ENCODE measurements around the gene SSH2.
"Not testable (repeated sequence)": the region's sequence is repeated elsewhere in the genome, so short reads cannot be mapped to it uniquely, and the experiment has no call there.

The SSH2 gene

DNA sequence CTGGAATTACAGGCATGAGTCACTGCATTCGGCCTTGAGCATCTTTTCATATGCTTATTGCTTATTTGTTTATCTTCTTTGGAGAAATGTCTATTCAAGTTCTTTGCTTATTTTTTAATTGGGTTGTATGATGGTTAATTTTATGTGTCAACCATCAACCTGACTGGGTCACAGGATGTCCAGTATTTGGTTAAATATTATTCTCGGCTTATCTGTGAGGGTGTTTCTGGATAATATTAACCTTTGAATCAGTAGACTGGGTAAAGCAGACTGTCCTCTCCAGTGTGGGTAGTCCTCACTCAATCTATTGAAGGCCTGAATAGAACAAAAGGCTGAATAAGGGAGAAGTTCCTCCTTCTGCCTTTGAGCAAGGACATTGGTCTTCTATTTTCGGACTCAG is 142.0 kb downstream of the SSH2 start:
- no peaks in the 10 kb centered on the region for H3K27me3 ChIP-seq (ENCODE audit: control insufficient read depth, insufficient read depth, low read length)
- no peaks in the 10 kb centered on the region for H3K9me3 ChIP-seq (ENCODE audit: control insufficient read depth, insufficient read depth, low read length)
- H3K4me1 ChIP-seq (ENCODE audit: control insufficient read depth, insufficient read depth, low read length): peaks cover 8% of the 10 kb centered on the region
- no peak overlapping the region for H3K4me3 ChIP-seq (ENCODE audit: low read depth, low read length)
- H3K36me3 ChIP-seq (ENCODE audit: control insufficient read depth, insufficient read depth, low read length): no peaks in the 10 kb centered on the region
- H3K9ac ChIP-seq (ENCODE audit: low read depth, low read length): no peak overlapping the region

DNA sequence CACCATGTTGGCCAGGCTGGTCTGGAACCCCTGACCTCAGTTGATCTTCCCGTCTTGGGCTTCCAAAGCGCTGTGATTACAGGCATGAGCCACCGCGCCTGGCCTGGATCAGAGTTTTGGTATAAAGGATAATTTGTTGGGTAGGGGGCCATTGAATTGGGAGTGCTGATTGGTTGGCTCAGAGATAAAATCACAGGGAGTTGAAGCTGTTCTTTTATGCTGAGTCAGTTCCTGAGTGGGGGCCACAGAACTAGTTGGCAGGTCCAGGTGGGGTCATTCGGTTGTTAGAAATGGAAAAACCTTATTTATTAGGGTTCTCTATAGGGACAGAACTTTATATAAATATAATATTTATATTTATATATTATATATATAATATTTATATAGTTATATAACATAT is 147.1 kb downstream of the SSH2 start:
- H3K9ac ChIP-seq (ENCODE audit: low read depth, low read length): no peak overlapping the region
- peaks cover 2% of the 10 kb centered on the region for H3K4me1 ChIP-seq (ENCODE audit: control insufficient read depth, insufficient read depth, low read length)
- H3K9me3 ChIP-seq (ENCODE audit: control insufficient read depth, insufficient read depth, low read length): no peaks in the 10 kb centered on the region
- no peaks in the 10 kb centered on the region for H3K27me3 ChIP-seq (ENCODE audit: control insufficient read depth, insufficient read depth, low read length)
- no peak overlapping the region for H3K4me3 ChIP-seq (ENCODE audit: low read depth, low read length)
- no peaks in the 10 kb centered on the region for H3K36me3 ChIP-seq (ENCODE audit: control insufficient read depth, insufficient read depth, low read length)

DNA sequence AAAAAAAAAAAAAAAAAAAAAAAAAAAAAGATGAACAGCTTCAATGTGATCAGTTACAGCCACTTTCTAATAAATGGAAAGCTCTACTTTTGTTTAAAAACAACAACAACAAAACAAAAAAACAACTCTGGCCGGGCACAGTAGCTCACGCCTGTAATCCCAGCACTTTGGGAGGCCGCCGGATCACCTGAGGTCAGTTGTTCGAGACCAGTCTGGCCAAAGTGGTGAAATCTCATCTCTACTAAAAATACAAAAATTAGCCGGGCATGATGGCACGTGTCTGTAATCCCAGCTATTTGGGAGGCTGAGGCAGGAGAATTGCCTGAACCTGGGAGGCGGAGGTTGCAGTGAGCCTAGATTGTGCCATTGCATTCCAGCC is 150.2 kb downstream of the SSH2 start:
- H3K4me3 ChIP-seq (ENCODE audit: low read depth, low read length); H3K4me1 ChIP-seq (ENCODE audit: control insufficient read depth, insufficient read depth, low read length); H3K9me3 ChIP-seq (ENCODE audit: control insufficient read depth, insufficient read depth, low read length); H3K9ac ChIP-seq (ENCODE audit: low read depth, low read length); H3K36me3 ChIP-seq (ENCODE audit: control insufficient read depth, insufficient read depth, low read length); H3K27me3 ChIP-seq (ENCODE audit: control insufficient read depth, insufficient read depth, low read length): not testable (repeated sequence)

DNA sequence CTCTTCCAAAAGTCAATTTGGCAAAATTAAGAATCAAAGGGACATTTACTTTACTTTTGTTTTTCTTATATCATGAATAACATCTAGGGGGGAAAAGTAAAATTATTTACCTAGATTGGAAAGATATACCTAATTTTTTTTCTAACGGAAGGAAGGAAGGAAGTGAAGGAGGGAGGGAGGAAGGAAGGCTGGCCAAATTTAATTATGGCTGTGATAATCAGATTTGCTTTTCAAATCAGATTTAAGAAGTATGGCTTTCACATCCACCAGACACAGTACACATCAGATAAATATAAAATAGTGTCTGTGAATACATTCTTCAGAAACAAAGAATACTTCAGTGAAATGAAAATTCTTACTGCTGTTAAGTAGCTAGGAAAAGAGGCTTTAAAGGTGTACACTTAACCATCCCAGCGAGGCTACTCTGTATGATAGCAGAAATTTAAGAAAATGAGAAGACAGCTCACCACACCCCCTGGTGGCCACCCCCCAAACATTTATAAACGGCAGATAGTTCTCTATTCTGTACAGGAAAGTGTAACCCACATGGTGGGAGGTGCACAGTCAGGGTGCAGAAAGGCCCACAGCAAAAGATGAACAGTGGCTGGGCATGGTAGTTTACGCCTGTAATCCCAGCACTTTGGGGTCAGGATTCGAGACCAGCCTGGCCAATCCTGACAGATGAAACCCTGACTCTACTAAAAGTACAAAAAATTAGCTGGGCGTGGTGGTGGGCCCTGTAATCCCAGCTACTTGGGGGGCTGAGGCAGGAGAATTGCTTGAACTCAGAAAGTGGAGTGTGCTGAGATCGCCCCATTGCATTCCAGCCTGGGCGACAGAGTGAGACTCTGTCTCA is 150.8 kb downstream of the SSH2 start:
- Histone ChIP-seq H3K4me3 (ENCODE audit: low read depth, low read length) (no peak overlapping the region), H3K9me3 (ENCODE audit: control insufficient read depth, insufficient read depth, low read length) (no peaks in the 10 kb centered on the region), H3K36me3 (ENCODE audit: control insufficient read depth, insufficient read depth, low read length) (no peaks in the 10 kb centered on the region), H3K4me1 (ENCODE audit: control insufficient read depth, insufficient read depth, low read length) (no peaks in the 10 kb centered on the region), H3K9ac (ENCODE audit: low read depth, low read length) (no peak overlapping the region), H3K27me3 (ENCODE audit: control insufficient read depth, insufficient read depth, low read length) (no peaks in the 10 kb centered on the region)

DNA sequence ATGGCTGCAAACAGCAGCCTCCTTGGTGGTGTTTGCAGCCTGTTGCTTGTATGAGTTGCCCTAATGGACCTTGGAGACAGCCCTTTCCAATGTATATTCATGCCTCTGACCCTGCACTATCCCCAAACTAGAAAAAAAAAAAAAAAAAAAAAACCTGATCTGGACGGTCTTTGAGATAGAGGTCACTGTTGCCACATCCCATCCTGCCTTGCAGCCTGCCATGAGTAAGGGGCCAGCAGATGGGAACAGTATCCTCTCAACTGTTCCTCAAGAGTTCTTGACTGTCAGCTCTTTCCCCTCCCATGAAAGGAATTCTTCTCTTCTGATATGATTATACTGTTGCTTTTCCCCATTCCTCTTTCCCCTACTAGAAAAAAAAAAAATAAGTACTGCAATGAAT is 152.4 kb downstream of the SSH2 start:
- no peaks in the 10 kb centered on the region for H3K36me3 ChIP-seq (ENCODE audit: control insufficient read depth, insufficient read depth, low read length)
- H3K9me3 ChIP-seq (ENCODE audit: control insufficient read depth, insufficient read depth, low read length): no peaks in the 10 kb centered on the region
- H3K27me3 ChIP-seq (ENCODE audit: control insufficient read depth, insufficient read depth, low read length): no peaks in the 10 kb centered on the region
- no peak overlapping the region for H3K4me3 ChIP-seq (ENCODE audit: low read depth, low read length)
- no peaks in the 10 kb centered on the region for H3K4me1 ChIP-seq (ENCODE audit: control insufficient read depth, insufficient read depth, low read length)
- H3K9ac ChIP-seq (ENCODE audit: low read depth, low read length): no peak overlapping the region

DNA sequence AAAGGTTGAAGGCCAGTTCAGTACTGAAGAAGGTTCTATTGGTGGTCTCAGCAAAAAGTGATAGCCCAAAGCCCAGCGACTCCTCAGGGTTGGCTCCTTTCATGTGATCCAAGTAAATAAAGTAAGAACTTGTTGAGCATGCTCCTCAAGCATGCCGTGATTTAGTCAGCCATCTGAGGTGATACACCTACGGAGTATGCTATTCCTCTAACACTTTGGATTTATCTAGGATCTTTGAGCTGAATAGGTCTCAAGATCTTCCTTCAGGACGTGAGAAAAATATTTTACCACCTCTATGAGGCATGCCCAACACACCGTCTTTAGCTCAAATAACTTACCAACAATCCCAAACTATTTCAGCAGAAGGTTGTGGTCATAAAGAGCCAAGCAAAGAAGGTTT is 154.0 kb downstream of the SSH2 start:
- H3K27me3 ChIP-seq (ENCODE audit: control insufficient read depth, insufficient read depth, low read length): no peaks in the 10 kb centered on the region
- H3K9ac ChIP-seq (ENCODE audit: low read depth, low read length): no peak overlapping the region
- no peaks in the 10 kb centered on the region for H3K36me3 ChIP-seq (ENCODE audit: control insufficient read depth, insufficient read depth, low read length)
- no peaks in the 10 kb centered on the region for H3K4me1 ChIP-seq (ENCODE audit: control insufficient read depth, insufficient read depth, low read length)
- no peak overlapping the region for H3K4me3 ChIP-seq (ENCODE audit: low read depth, low read length)
- H3K9me3 ChIP-seq (ENCODE audit: control insufficient read depth, insufficient read depth, low read length): no peaks in the 10 kb centered on the region

DNA sequence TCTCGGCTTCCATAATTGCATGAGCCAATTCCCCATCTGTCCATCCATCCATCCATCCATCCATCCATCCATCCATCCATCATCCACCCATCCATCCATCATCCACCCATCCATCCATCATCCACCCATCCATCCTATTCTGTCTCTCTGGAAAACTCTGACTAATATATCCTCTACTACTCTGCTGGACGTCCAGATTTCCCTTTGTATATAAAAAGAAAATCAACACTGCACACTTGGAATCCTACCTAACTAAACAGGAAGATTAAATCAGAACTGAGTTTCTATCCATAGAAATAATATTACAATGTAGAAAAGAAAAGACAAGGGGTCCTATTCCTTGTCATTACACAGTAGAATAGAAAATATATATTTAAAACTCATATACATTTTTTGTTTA is 157.0 kb downstream of the SSH2 start:
- H3K4me3 ChIP-seq (ENCODE audit: low read depth, low read length): no peak overlapping the region
- H3K9me3 ChIP-seq (ENCODE audit: control insufficient read depth, insufficient read depth, low read length): no peaks in the 10 kb centered on the region
- no peaks in the 10 kb centered on the region for H3K36me3 ChIP-seq (ENCODE audit: control insufficient read depth, insufficient read depth, low read length)
- H3K9ac ChIP-seq (ENCODE audit: low read depth, low read length): no peak overlapping the region
- no peaks in the 10 kb centered on the region for H3K27me3 ChIP-seq (ENCODE audit: control insufficient read depth, insufficient read depth, low read length)
- no peaks in the 10 kb centered on the region for H3K4me1 ChIP-seq (ENCODE audit: control insufficient read depth, insufficient read depth, low read length)

DNA sequence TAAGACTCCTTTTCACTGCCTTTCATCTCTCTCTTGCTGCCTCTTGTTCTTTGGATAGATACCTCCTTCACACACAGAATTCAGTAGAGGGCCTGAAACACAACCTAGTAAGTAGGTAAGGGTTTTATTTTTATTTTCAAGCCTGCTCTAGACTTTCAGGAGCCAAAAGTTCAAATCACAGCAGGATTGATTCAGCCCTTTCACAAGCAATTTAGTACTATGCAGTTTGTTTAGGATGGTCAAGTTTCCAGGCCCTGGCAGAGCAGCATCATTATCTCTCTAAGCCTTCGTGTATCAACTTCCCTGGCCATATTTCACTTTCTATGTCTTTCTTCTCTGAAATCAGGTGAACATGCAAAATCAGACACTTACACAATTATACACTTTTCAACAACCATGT is 158.5 kb downstream of the SSH2 start:
- Histone ChIP-seq H3K9ac (ENCODE audit: low read depth, low read length) (no peak overlapping the region), H3K4me3 (ENCODE audit: low read depth, low read length) (no peak overlapping the region), H3K4me1 (ENCODE audit: control insufficient read depth, insufficient read depth, low read length) (peaks cover 3% of the 10 kb centered on the region), H3K9me3 (ENCODE audit: control insufficient read depth, insufficient read depth, low read length) (no peaks in the 10 kb centered on the region), H3K27me3 (ENCODE audit: control insufficient read depth, insufficient read depth, low read length) (no peaks in the 10 kb centered on the region), H3K36me3 (ENCODE audit: control insufficient read depth, insufficient read depth, low read length) (no peaks in the 10 kb centered on the region)

DNA sequence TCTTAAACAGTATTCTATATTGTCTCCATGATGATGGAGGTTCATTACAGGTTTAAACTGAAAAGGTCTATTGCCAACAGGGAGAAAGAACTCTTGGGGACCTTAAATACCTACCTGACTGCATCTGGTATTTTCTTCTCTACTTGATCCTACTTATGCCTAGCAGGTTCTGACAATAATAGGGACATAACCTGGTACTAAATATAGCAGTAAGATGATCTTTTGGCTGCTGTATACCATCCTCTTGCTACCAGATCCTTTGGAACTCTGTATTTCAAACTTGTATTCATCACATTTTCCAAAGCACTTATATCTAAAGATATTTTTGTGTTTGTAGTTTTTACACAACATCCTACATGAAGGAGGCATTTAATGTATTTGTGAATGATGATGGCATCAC is 160.8 kb downstream of the SSH2 start:
- no peaks in the 10 kb centered on the region for H3K27me3 ChIP-seq (ENCODE audit: control insufficient read depth, insufficient read depth, low read length)
- H3K36me3 ChIP-seq (ENCODE audit: control insufficient read depth, insufficient read depth, low read length): no peaks in the 10 kb centered on the region
- no peaks in the 10 kb centered on the region for H3K9me3 ChIP-seq (ENCODE audit: control insufficient read depth, insufficient read depth, low read length)
- H3K9ac ChIP-seq (ENCODE audit: low read depth, low read length): no peak overlapping the region
- no peak overlapping the region for H3K4me3 ChIP-seq (ENCODE audit: low read depth, low read length)
- peaks cover 3% of the 10 kb centered on the region for H3K4me1 ChIP-seq (ENCODE audit: control insufficient read depth, insufficient read depth, low read length)

DNA sequence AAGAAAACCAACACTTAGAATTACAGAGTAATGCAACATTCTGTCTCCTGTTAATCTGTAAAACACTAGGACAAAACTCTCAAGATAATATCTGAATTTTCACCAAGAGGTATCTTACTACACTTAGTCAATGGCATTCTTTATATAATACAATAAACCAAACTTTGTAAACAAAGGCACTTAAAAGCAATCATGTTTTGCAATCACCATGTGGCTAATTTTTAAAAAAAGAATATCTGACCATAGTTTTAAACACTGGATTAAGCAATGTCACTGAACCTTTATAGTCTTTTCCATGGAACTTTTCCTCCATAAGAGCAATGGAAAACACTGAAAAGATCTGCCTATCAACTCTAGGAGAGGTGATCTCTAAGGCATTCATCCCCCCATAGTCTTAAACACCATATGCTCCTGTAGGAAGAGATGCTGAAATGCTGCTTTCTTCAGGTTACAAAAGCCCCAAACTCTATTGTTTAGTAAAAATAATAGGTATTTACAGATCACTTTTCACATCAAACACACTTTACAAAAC is 163.2 kb downstream of the SSH2 start:
- no peaks in the 10 kb centered on the region for H3K36me3 ChIP-seq (ENCODE audit: control insufficient read depth, insufficient read depth, low read length)
- H3K9me3 ChIP-seq (ENCODE audit: control insufficient read depth, insufficient read depth, low read length): no peaks in the 10 kb centered on the region
- H3K9ac ChIP-seq (ENCODE audit: low read depth, low read length): no peak overlapping the region
- H3K27me3 ChIP-seq (ENCODE audit: control insufficient read depth, insufficient read depth, low read length): no peaks in the 10 kb centered on the region
- H3K4me1 ChIP-seq (ENCODE audit: control insufficient read depth, insufficient read depth, low read length): peaks cover 3% of the 10 kb centered on the region
- H3K4me3 ChIP-seq (ENCODE audit: low read depth, low read length): no peak overlapping the region

DNA sequence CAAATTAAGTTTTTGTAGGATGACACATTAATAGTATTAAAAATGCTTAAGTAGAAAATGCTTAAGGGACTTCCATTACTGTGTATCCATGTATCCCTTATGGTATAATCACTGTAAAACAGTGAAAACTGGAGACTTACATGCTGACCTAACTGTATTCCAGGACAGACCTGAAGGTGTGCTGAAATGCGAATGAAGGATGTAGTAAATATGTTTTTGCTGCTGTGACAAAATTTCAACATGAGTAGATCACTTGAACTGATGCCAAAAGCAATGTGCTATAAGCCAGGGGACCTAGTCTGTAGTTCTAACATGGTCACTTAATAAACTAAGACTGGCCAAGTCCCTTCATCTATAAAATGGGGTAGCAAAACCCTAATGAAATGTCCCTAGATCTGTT is 165.3 kb downstream of the SSH2 start:
- no peak overlapping the region for H3K4me3 ChIP-seq (ENCODE audit: low read depth, low read length)
- peaks cover 7% of the 10 kb centered on the region for H3K27me3 ChIP-seq (ENCODE audit: control insufficient read depth, insufficient read depth, low read length)
- H3K9ac ChIP-seq (ENCODE audit: low read depth, low read length): no peak overlapping the region
- no peaks in the 10 kb centered on the region for H3K9me3 ChIP-seq (ENCODE audit: control insufficient read depth, insufficient read depth, low read length)
- peaks cover 3% of the 10 kb centered on the region for H3K4me1 ChIP-seq (ENCODE audit: control insufficient read depth, insufficient read depth, low read length)
- H3K36me3 ChIP-seq (ENCODE audit: control insufficient read depth, insufficient read depth, low read length): no peaks in the 10 kb centered on the region

DNA sequence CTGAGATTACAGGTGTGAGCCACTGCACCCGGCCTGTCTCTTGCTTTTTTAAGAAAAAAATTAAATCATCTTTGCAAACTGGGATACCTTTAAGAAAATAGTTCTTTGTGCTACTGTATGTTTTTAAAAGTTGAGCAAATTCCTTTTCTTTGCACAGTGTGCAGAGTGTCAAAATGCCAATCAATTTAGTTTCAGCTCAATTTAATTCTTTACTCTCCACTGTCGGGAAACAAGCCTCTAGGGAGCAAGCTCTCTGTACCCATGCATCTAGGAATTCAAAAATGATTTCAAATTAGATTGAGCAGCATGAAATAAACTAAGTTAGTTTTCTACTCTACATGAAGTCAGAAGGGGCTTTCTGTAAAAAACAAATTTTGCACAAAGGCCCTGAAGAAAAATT is 165.8 kb downstream of the SSH2 start:
- H3K36me3 ChIP-seq (ENCODE audit: control insufficient read depth, insufficient read depth, low read length): no peaks in the 10 kb centered on the region
- peaks cover 11% of the 10 kb centered on the region for H3K27me3 ChIP-seq (ENCODE audit: control insufficient read depth, insufficient read depth, low read length)
- no peaks in the 10 kb centered on the region for H3K9me3 ChIP-seq (ENCODE audit: control insufficient read depth, insufficient read depth, low read length)
- H3K9ac ChIP-seq (ENCODE audit: low read depth, low read length): no peak overlapping the region
- no peak overlapping the region for H3K4me3 ChIP-seq (ENCODE audit: low read depth, low read length)
- H3K4me1 ChIP-seq (ENCODE audit: control insufficient read depth, insufficient read depth, low read length): peaks cover 3% of the 10 kb centered on the region

Measured in iPS-15b (cell line).